NCI-H345 treated with DMSO at 0.1 percent for 48 hours (cell line): ENCODE data around the gene ACBD5.

ENCODE experiments used
- DNase-seq: peaks from one replicate; lab custom pipeline; 2025; ENCODE audit not compliant: unreplicated experiment; lab: John Stamatoyannopoulos, UW

Gene ACBD5

DNA sequence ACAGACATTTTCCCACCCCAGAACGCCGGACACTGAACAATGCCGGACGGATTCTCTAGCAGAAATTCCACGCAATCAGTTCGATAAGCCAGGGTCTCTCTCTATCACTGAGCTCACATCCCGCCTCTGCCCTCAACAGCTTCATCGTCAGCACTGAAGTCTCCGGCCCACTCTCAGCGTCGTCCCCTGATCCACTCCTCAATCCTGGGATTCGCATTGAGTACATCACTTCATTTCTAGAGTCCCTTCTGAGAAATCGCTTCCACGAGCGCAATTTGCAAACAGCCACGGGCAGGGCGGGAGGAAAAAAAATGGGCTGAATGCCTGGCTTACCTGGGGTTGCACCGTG, 86.8 kb downstream of the ACBD5 start:
- no peak for DNase-seq

DNA sequence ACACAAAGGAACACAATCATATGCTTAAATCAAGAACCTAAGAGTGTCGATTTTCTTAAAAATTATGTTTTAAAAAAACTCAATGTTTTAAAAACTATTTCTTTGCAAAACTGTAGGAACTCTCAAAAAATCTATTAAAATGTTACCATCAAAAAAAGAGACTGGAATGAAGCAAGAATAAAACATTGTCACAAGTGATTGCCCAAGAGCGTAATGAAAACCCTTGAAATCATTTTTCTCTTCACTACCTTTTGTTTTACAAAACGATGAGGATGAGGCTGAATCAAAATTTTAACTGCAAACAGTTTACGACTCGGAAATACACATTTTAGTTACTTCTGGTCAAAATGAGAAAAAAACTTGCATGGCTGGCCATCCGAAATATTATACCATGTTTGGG, 87.3 kb downstream of the ACBD5 start:
- no peak for DNase-seq

- DNase-seq = no peak
These were observed 87.9 kb downstream of the ACBD5 start for GRCh38 chr10:27152687-27153086.

- DNase-seq = no peak
These were observed 90.3 kb downstream of the ACBD5 start for GRCh38 chr10:27150261-27150660.

DNA sequence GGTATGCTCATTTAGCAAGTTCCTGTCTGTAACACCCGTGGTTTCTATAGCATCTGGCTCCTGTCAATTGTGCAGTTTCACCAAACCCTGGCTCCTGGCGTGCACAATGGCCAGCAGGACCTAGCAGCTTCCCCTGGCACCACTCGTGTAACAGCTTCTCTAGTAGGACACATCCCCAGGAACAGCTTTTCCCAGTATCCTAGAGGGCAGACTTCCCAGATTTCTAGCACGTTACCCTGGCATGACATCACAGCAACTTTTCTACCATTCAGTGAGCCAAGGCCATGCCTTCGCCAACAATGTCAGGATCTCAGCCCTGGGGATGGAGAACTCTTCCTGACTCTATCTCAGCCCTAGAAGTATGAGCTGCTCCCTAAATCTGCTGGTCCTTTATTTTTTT, 92.9 kb downstream of the ACBD5 start:
- DNase-seq = no peak

GRCh38 chr10:27145937-27146336, 94.7 kb downstream of the ACBD5 start:
- no peak for DNase-seq
